Loucy (cell line): ENCODE results near the gene RANGRF.

Source experiments
- H2AFZ ChIP-seq: fragments of 200-600 bp; sonication (generic); 2 replicates; pipeline ENCODE4 v1.6.0; 2016; ENCODE audit warnings: antibody characterized with exemption, mild to moderate bottlenecking, low read length, moderate library complexity
- H3F3A ChIP-seq: fragments of 200-600 bp; 2 replicates; pipeline ENCODE4 v1.6.0; 2016; ENCODE audit warnings: antibody characterized with exemption, low read depth, mild to moderate bottlenecking
- H3K27me3 ChIP-seq: fragments of 200-600 bp; sonication (generic); 2 replicates; pipeline ENCODE4 v1.6.1; 2014; ENCODE audit warnings: low read length, mild to moderate bottlenecking; ENCODE audit not compliant: insufficient read depth, poor library complexity, severe bottlenecking
- H3K36me3 ChIP-seq: fragments of 200-600 bp; sonication (generic); 2 replicates; pipeline ENCODE4 v1.6.1; 2016; ENCODE audit warnings: low read length; ENCODE audit not compliant: insufficient read depth
- H3K4me1 ChIP-seq: fragments of 200-600 bp; sonication (generic); 2 replicates; pipeline ENCODE4 v1.5.1; 2014; ENCODE audit warnings: low read length, mild to moderate bottlenecking; ENCODE audit not compliant: insufficient read depth, poor library complexity, severe bottlenecking
- H3K4me2 ChIP-seq: fragments of 200-600 bp; sonication (generic); 2 replicates; pipeline ENCODE4 v1.6.0; 2014; ENCODE audit warnings: antibody characterized with exemption, low read length, low read depth, mild to moderate bottlenecking; ENCODE audit not compliant: poor library complexity, severe bottlenecking
- H3K4me3 ChIP-seq: fragments of 200-600 bp; sonication (generic); 2 replicates; pipeline ENCODE4 v1.5.1; 2014; ENCODE audit warnings: low read length, mild to moderate bottlenecking, mixed read lengths; ENCODE audit not compliant: poor library complexity, severe bottlenecking
- H3K79me2 ChIP-seq: fragments of 200-600 bp; sonication (generic); 2 replicates; pipeline ENCODE4 v1.6.1; 2014; ENCODE audit warnings: low read length; ENCODE audit not compliant: insufficient read depth
- H3K9ac ChIP-seq: fragments of 200-600 bp; sonication (generic); 2 replicates; pipeline ENCODE4 v1.6.0; 2014; ENCODE audit warnings: mild to moderate bottlenecking, low read depth, low read length, moderate library complexity; ENCODE audit not compliant: poor library complexity, severe bottlenecking
- H3K9me2 ChIP-seq: fragments of 200-600 bp; sonication (generic); replicated peaks from 2 replicates; pipeline ENCODE4 v1.6.1; 2016; ENCODE audit warnings: low read depth, low read length, mixed read lengths
- H3K9me3 ChIP-seq: fragments of 200-600 bp; sonication (generic); 2 replicates; pipeline ENCODE4 v1.6.1; 2014; ENCODE audit warnings: mild to moderate bottlenecking, antibody characterized with exemption, low read length, low read depth; ENCODE audit not compliant: insufficient read depth
- H4K20me1 ChIP-seq: fragments of 200-600 bp; sonication (generic); 2 replicates; pipeline ENCODE4 v1.6.0; 2014; ENCODE audit warnings: antibody characterized with exemption, low read length, mild to moderate bottlenecking; ENCODE audit not compliant: insufficient read depth, poor library complexity, severe bottlenecking
- CTCF ChIP-seq: fragments of 200-600 bp; sonication (generic); conservative IDR thresholded peaks from 2 replicates; pipeline ENCODE4 v1.5.1; 2014; ENCODE audit warnings: mild to moderate bottlenecking, antibody characterized with exemption, low read length
- EZH2phosphoT487 ChIP-seq: fragments of 200-600 bp; IDR thresholded peaks from 2 replicates; pipeline ENCODE4 v1.6.1; 2018; ENCODE audit warnings: antibody characterized with exemption, mild to moderate bottlenecking, moderate library complexity, borderline replicate concordance

The RANGRF gene

DNA sequence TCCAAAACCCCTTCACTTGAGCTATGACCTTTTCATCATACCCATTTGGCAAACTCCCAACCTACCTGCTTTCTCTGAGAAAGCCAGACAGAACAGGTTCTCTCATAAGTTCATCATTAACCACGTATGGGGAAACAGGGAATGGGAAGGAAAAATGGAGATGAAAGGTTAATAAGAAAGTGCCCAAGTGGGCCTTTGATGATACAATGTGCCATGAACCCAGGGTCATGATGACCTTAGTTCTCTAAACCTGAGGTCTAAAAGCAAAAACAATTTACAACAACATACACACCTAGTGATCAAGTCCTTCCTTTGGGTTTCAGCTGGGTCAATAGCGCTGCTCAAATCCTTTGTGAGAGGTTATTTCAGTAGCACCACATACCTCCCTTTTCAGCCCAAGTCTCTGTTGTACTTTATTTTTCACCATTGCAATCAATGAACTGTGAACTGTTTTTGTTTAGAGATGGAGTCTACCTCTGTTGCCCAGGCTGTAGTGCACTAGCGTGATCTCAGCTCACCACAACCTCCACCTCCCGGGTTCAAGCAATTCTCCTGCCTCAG, 14.5 kb upstream of the RANGRF start:
- Histone ChIP-seq H3K4me2 (no peak overlapping the region), H3K9me2 (no peaks in the 10 kb centered on the region), H3K4me1 (no peaks in the 10 kb centered on the region), H2AFZ (no peak overlapping the region), H3K9me3 (no peaks in the 10 kb centered on the region), H3K79me2 (no peaks in the 10 kb centered on the region), H4K20me1 (no peaks in the 10 kb centered on the region), H3K36me3 (peaks cover 6% of the 10 kb centered on the region; the same call in 1 of the 2 replicates), H3K4me3 (no peak overlapping the region), H3K27me3 (no peaks in the 10 kb centered on the region), H3F3A (no peaks in the 10 kb centered on the region), H3K9ac (no peak overlapping the region)
- TF ChIP-seq EZH2phosphoT487 (no peak), CTCF (no peak)

- Histone ChIP-seq H3K79me2 (no peaks in the 10 kb centered on the region), H3K9me2 (no peaks in the 10 kb centered on the region), H3K36me3 (no peaks in the 10 kb centered on the region), H3K4me1 (no peaks in the 10 kb centered on the region), H2AFZ (no peak overlapping the region), H3K9me3 (no peaks in the 10 kb centered on the region), H3K27me3 (no peaks in the 10 kb centered on the region), H3K4me3 (no peak overlapping the region), H3K9ac (no peak overlapping the region), H4K20me1 (no peaks in the 10 kb centered on the region), H3K4me2 (no peak overlapping the region), H3F3A (no peaks in the 10 kb centered on the region)
- TF ChIP-seq CTCF (no peak), EZH2phosphoT487 (no peak)
Measured at GRCh38 chr17:8274816-8275215, 13.7 kb upstream of the RANGRF start.

- Histone ChIP-seq H3K4me3 (no peak overlapping the region), H4K20me1 (no peaks in the 10 kb centered on the region), H3K36me3 (no peaks in the 10 kb centered on the region), H3K4me1 (no peaks in the 10 kb centered on the region), H2AFZ (no peak overlapping the region), H3F3A (no peaks in the 10 kb centered on the region), H3K9ac (no peak overlapping the region), H3K27me3 (no peaks in the 10 kb centered on the region), H3K9me3 (no peaks in the 10 kb centered on the region), H3K79me2 (no peaks in the 10 kb centered on the region), H3K9me2 (no peaks in the 10 kb centered on the region), H3K4me2 (no peak overlapping the region)
- TF ChIP-seq EZH2phosphoT487 (no peak), CTCF (no peak)
Measured at GRCh38 chr17:8275421-8276290, 12.8 kb upstream of the RANGRF start.
